Keratinocyte (primary cell): ENCODE measurements around the gene OAS3. TPM values are rescaled to one million over a fixed set of nuclear protein-coding genes. Genes with fewer than 3 reads are reported as not detected.

Source experiments
- DNase-seq: peaks from one replicate; pipeline ENCODE4 v3.0.0-alpha.2; 2011; ENCODE audit warnings: low read depth, missing footprints, low spot score
- FAIRE-seq: peaks from 2 replicates; lab custom pipeline; 2011; peaks lifted over from hg19 to GRCh38; lab: Jason Lieb, UNC
- H2AFZ ChIP-seq: 2 replicates; pipeline ENCODE4 v1.6.0; 2012; ENCODE audit warnings: low read length, control low read depth, inconsistent platforms; ENCODE audit not compliant: control insufficient read depth
- H3K27ac ChIP-seq: 2 replicates; pipeline ENCODE4 v1.5.1; 2011; ENCODE audit warnings: low read length; ENCODE audit not compliant: control insufficient read depth, insufficient read depth
- H3K27me3 ChIP-seq: 3 replicates; pipeline ENCODE4 v1.6.0; 2011; ENCODE audit warnings: low read length; ENCODE audit not compliant: control insufficient read depth, insufficient read depth; ENCODE audit errors: extremely low read depth
- H3K36me3 ChIP-seq, 2 experiments: 2 replicates in 1 of 2; 3 replicates in 1 of 2; pipeline ENCODE4 v1.5.1; 2011; ENCODE audit warnings: low read length in 2 of 2, mild to moderate bottlenecking in 1 of 2; ENCODE audit not compliant: control insufficient read depth in 2 of 2, insufficient read depth in 2 of 2; ENCODE audit errors: extremely low read depth in 1 of 2
- H3K4me1 ChIP-seq: 3 replicates; pipeline ENCODE4 v1.5.1; 2011; ENCODE audit warnings: low read length; ENCODE audit not compliant: control insufficient read depth, insufficient read depth; ENCODE audit errors: extremely low read depth
- H3K4me2 ChIP-seq: 3 replicates; pipeline ENCODE4 v1.6.0; 2011; ENCODE audit warnings: low read depth, low read length; ENCODE audit not compliant: control insufficient read depth, insufficient read depth; ENCODE audit errors: extremely low read depth
- H3K4me3 ChIP-seq, 3 experiments: fragments of 200-600 bp in 1 of 3; sonication (generic) in 1 of 3; 2 replicates in 2 of 3; 3 replicates in 1 of 3; pipeline ENCODE4 v1.5.1; 2011 to 2016; ENCODE audit warnings: low read length in 3 of 3, mild to moderate bottlenecking in 3 of 3, control low read depth in 2 of 3, inconsistent platforms in 1 of 3, low read depth in 1 of 3, mixed read lengths in 1 of 3, mixed run types in 1 of 3, moderate library complexity in 1 of 3; ENCODE audit not compliant: control insufficient read depth in 2 of 3, insufficient read depth in 2 of 3; ENCODE audit errors: extremely low read depth in 1 of 3
- H3K79me2 ChIP-seq: 2 replicates; pipeline ENCODE4 v1.6.0; 2012; ENCODE audit warnings: low read length; ENCODE audit not compliant: control insufficient read depth, insufficient read depth
- H3K9ac ChIP-seq: 3 replicates; pipeline ENCODE4 v1.6.0; 2011; ENCODE audit warnings: low read length; ENCODE audit not compliant: control insufficient read depth, insufficient read depth; ENCODE audit errors: extremely low read depth
- H3K9me1 ChIP-seq: 3 replicates; pipeline ENCODE4 v1.6.0; 2011; ENCODE audit warnings: low read length; ENCODE audit not compliant: control insufficient read depth, insufficient read depth; ENCODE audit errors: extremely low read depth
- H3K9me3 ChIP-seq: 2 replicates; pipeline ENCODE4 v1.5.1; 2012; ENCODE audit warnings: low read depth, low read length; ENCODE audit not compliant: control insufficient read depth
- H4K20me1 ChIP-seq: 3 replicates; pipeline ENCODE4 v1.6.0; 2011; ENCODE audit warnings: low read length; ENCODE audit not compliant: control insufficient read depth, insufficient read depth; ENCODE audit errors: extremely low read depth
- CTCF ChIP-seq, 3 experiments: IDR thresholded peaks in 1 of 3; conservative IDR thresholded peaks in 1 of 3; optimal IDR thresholded peaks in 1 of 3; 2 replicates in 2 of 3; 3 replicates in 1 of 3; pipeline versions ENCODE3 to v1.5.1; 2011; ENCODE audit warnings: low read length in 3 of 3, mild to moderate bottlenecking in 3 of 3, moderate library complexity in 2 of 3, control low read depth in 1 of 3, inconsistent platforms in 1 of 3; ENCODE audit not compliant: insufficient read depth in 2 of 3; ENCODE audit errors: extremely low read depth in 1 of 3
- EZH2 ChIP-seq: IDR thresholded peaks from one replicate; pipeline ENCODE4 v1.6.1; 2012; ENCODE audit warnings: inconsistent platforms, mild to moderate bottlenecking, low read length, moderate library complexity
- dilution Hi-C: fragments of 300-500 bp; cut with MboI; formaldehyde crosslinking; loops from one replicate; pipeline ENCODE4 v1.7.0; 2020; ENCODE audit warnings: low sequenced_read_pairs; ENCODE audit not compliant: extremely low pct_ligation_motif_present
- polyA plus RNA-seq, 5 experiments: library from polyadenylated mRNA; depleted of rRNA in 3 of 5; stranded (reverse) in 3 of 5; stranded (forward) in 1 of 5; unstranded in 1 of 5; fragments of >200 nt; gene quantifications; 1 replicate in 1 of 5; 2 replicates in 3 of 5; 3 replicates in 1 of 5; pipeline versions ENCODE4 v1.2.1 to v1.2.3, GENCODE V29; 2011 to 2012; ENCODE audit warnings: missing spikeins in 2 of 5, low read depth in 1 of 5, low replicate concordance in 1 of 5

OAS3 gene
- polyA plus RNA-seq, 1 donor (not counting 4 experiments of a cell fraction or from before 2014, with no cell fraction given), result 59.2 TPM

GRCh38 chr12:112904571-112904970 lies 33.7 kb upstream of the OAS3 start:
- no peak for TF ChIP-seq CTCF (optimal IDR thresholded peaks at IDR 0.05 in 1 of 3, IDR thresholded peaks at IDR 0.05 in 1 of 3, conservative IDR thresholded peaks at IDR 0.05 in 1 of 3; ENCODE audit: extremely low read depth in 1 of 3, insufficient read depth in 2 of 3, low read length in 3 of 3)
- no peak for TF ChIP-seq EZH2
- H3K4me1 ChIP-seq, result peaks cover 14% of the 10 kb centered on the region
- H3K27ac ChIP-seq, result no peak overlapping the region
- H2AFZ ChIP-seq, result no peak overlapping the region
- H3K9me1 ChIP-seq, result no peaks in the 10 kb centered on the region
- no peaks in the 10 kb centered on the region for H3K27me3 ChIP-seq
- no peak for FAIRE-seq
- H3K9ac ChIP-seq, result no peak overlapping the region
- peaks cover 0 to 2% of the 10 kb centered on the region in 2 experiments for H3K36me3 ChIP-seq
- no peaks in the 10 kb centered on the region for H4K20me1 ChIP-seq
- no peak overlapping the region for H3K4me2 ChIP-seq
- H3K79me2 ChIP-seq, result peaks cover 14% of the 10 kb centered on the region
- H3K9me3 ChIP-seq, result no peaks in the 10 kb centered on the region
- dilution Hi-C loops, result no loop called here
- DNase-seq, result no peak
- H3K4me3 ChIP-seq, result no peak overlapping the region

- DNase-seq, result no peak
- H4K20me1 ChIP-seq, result no peaks in the 10 kb centered on the region
- H3K27me3 ChIP-seq, result no peaks in the 10 kb centered on the region
- H3K9me1 ChIP-seq, result no peaks in the 10 kb centered on the region
- H3K36me3 ChIP-seq, result peaks cover 0 to 3% of the 10 kb centered on the region in 2 experiments
- no peak overlapping the region for H3K4me3 ChIP-seq
- no peak overlapping the region for H2AFZ ChIP-seq
- no peak overlapping the region for H3K27ac ChIP-seq
- H3K9ac ChIP-seq, result no peak overlapping the region
- H3K79me2 ChIP-seq, result peaks cover 14% of the 10 kb centered on the region
- H3K4me1 ChIP-seq, result peaks cover 14% of the 10 kb centered on the region
- no peaks in the 10 kb centered on the region for H3K9me3 ChIP-seq
- dilution Hi-C loops, result no loop called here
- no peak for FAIRE-seq
- no peak overlapping the region for H3K4me2 ChIP-seq
- TF ChIP-seq CTCF (optimal IDR thresholded peaks at IDR 0.05 in 1 of 3, IDR thresholded peaks at IDR 0.05 in 1 of 3, conservative IDR thresholded peaks at IDR 0.05 in 1 of 3; ENCODE audit: extremely low read depth in 1 of 3, insufficient read depth in 2 of 3, low read length in 3 of 3) (no peak), EZH2 (no peak)
Measured at GRCh38 chr12:112905451-112906089, 32.7 kb upstream of the OAS3 start.
